Measurements from ENCODE around the gene BPIFA2.

Gene BPIFA2

DNA sequence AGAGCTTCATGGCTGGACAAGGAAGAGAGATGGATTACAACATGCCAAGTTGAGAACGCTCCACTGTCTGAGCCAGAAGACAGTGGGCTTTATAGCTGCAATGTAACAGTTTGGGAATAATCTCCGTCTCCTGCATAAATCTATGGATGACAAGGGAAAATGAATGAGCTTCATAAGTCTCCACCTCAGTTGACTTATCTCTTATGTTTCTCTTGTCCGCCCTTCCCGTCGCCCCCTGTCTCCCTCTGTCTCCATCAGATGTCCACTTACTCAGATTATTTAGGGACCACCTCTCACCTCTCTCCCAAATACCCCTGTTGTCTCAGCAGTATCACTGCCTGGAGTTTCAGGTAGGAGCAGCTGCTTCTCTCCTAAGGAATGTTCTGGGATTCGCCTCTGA lies 13.7 kb upstream of the BPIFA2 start:
- no peak for DNase-seq
- Histone ChIP-seq H3K4me1 (no peaks in the 10 kb centered on the region), H3K27me3 (peaks cover 25% of the 10 kb centered on the region), H3K4me3 (ENCODE audit: low read depth, low read length) (no peak overlapping the region), H3K36me3 (no peaks in the 10 kb centered on the region), H3K9me3 (no peaks in the 10 kb centered on the region)
- TF ChIP-seq, protein P1, sequence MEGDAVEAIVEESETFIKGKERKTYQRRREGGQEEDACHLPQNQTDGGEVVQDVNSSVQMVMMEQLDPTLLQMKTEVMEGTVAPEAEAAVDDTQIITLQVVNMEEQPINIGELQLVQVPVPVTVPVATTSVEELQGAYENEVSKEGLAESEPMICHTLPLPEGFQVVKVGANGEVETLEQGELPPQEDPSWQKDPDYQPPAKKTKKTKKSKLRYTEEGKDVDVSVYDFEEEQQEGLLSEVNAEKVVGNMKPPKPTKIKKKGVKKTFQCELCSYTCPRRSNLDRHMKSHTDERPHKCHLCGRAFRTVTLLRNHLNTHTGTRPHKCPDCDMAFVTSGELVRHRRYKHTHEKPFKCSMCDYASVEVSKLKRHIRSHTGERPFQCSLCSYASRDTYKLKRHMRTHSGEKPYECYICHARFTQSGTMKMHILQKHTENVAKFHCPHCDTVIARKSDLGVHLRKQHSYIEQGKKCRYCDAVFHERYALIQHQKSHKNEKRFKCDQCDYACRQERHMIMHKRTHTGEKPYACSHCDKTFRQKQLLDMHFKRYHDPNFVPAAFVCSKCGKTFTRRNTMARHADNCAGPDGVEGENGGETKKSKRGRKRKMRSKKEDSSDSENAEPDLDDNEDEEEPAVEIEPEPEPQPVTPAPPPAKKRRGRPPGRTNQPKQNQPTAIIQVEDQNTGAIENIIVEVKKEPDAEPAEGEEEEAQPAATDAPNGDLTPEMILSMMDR (IDR thresholded peaks at IDR 0.05; ENCODE audit: low read depth, low read length) = no peak

DNA sequence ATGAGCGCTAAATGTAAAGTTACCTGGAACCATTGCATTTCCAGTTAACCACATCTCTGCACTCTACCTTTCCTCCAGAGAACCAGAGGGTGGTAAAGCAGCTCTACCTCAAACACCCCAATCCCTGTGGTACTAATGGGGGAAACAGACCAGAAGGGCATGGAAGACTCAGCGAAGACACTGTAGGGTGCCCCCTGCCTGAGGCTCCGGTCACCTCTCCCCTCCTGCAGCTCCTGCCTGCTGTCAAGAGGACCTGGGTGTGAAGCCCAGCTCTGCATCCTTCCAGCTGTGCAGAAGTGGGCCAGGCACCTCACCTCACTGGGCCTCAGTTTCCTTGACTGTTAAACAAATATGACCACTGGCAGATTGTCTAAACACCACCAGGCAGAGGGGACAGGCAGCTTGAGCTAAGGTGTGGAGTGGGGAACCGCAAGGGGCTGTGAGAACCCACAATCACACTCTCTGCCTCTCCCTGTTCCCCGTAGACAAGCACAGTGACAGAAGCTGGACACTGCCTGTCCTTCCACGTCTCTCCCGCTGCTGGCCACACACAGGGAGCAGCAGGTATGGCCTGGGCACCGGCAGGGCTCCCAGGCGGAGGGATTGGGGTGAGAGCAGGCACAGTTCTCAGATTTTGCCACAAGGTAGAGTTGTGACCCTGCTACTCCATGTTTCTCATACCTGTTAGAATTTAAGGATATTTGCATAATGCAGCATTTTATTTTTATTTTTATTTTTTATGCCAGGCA lies 9.1 kb upstream of the BPIFA2 start:
- peaks cover 18% of the 10 kb centered on the region for H3K27me3 ChIP-seq
- TF ChIP-seq, protein P1 (IDR thresholded peaks at IDR 0.05; ENCODE audit: low read depth, low read length) = no peak
- no peaks in the 10 kb centered on the region for H3K36me3 ChIP-seq
- H3K4me1 ChIP-seq = no peaks in the 10 kb centered on the region
- DNase-seq = no peak
- H3K9me3 ChIP-seq = no peaks in the 10 kb centered on the region
- no peak overlapping the region for H3K4me3 ChIP-seq (ENCODE audit: low read depth, low read length)

DNA sequence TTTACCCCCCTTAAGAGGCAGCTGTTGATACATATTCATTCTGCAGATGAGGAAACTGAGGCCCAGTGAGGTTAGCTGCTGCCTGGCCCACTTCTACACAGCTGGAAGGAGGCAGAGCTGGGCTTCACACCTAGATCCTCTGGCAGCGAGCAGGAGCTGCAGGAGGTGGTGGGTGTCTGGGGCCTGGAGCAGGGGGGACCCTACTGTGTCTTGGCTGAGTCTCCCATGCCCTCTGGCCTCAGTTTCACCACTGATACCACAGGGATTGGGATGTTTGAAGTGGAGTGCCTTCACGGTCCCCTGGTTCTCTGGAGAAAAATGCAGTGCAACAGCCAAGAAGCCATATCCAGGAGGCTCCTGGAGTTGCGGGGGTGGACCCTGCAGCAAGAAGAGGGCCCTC lies 8.2 kb upstream of the BPIFA2 start:
- no peaks in the 10 kb centered on the region for H3K36me3 ChIP-seq
- TF ChIP-seq, protein P1 (IDR thresholded peaks at IDR 0.05; ENCODE audit: low read depth, low read length) = no peak
- no peak for DNase-seq
- no peaks in the 10 kb centered on the region for H3K4me1 ChIP-seq
- no peak overlapping the region for H3K4me3 ChIP-seq (ENCODE audit: low read depth, low read length)
- H3K27me3 ChIP-seq = peaks cover 24% of the 10 kb centered on the region
- no peaks in the 10 kb centered on the region for H3K9me3 ChIP-seq

DNA sequence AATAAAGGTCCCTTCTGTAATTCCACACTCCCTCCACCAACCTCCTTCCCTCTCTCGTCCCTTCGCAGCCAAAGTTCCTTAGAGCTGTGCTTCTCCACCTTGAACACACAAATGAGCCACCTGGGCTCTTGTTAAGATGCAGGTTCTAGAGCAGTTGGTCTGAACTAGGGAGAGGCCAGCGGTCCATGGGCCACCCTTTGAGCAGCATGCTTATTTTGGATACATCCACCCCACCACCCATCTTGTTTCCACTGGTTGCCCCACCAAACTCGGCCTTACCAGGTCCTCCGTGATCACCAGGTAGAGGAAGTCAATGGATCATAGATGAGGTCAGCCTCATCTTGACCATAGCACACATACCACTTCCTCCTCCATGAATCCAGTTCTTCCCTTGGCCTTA lies 7.3 kb upstream of the BPIFA2 start:
- no peaks in the 10 kb centered on the region for H3K9me3 ChIP-seq
- H3K27me3 ChIP-seq = peaks cover 31% of the 10 kb centered on the region
- TF ChIP-seq, protein P1 (IDR thresholded peaks at IDR 0.05; ENCODE audit: low read depth, low read length) = no peak
- H3K4me1 ChIP-seq = no peaks in the 10 kb centered on the region
- DNase-seq = no peak
- no peaks in the 10 kb centered on the region for H3K36me3 ChIP-seq
- H3K4me3 ChIP-seq (ENCODE audit: low read depth, low read length) = no peak overlapping the region

DNA sequence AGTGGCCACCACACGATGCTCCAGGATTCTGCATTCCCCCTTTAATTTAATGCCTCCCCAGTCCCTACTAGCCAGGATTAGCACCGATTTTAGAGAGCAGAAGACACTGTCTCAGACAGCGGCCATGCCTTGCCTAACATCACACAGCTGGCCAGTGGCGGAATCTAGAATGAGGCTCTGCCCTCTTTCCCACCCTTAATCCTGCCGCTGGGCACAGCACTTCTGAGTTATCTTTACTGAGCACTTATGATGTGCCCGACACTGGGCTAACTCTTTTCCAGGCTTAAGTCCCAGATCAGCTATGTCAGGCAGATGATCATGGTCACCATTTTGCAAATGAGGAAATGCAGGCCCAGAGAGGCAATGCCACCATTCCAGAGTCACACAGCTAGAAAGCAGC lies 5.6 kb upstream of the BPIFA2 start:
- H3K36me3 ChIP-seq = no peaks in the 10 kb centered on the region
- H3K4me1 ChIP-seq = no peaks in the 10 kb centered on the region
- TF ChIP-seq, protein P1 (IDR thresholded peaks at IDR 0.05; ENCODE audit: low read depth, low read length) = no peak
- no peaks in the 10 kb centered on the region for H3K9me3 ChIP-seq
- H3K4me3 ChIP-seq (ENCODE audit: low read depth, low read length) = no peak overlapping the region
- peaks cover 25% of the 10 kb centered on the region for H3K27me3 ChIP-seq
- DNase-seq = no peak

DNA sequence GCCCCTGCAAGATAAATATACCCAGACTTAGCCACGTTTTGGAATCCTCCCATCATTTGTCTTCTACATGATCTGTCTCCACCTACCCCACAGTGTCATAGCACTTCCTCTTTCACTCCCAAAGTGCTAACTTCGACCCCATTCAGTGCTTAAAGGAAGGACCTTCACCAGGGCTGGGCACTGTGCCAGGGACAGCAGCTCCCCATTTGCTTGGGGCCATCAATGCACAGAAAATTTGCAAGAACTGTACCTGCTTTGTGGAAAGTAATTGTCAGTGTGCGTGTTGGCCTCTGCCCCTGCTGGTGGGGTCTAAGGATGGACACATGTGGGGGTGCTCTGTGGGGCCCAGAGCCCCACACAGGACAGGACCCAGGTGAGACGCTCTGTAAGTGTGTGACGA lies 5.2 kb upstream of the BPIFA2 start:
- DNase-seq = no peak
- Histone ChIP-seq H3K27me3 (peaks cover 25% of the 10 kb centered on the region), H3K36me3 (no peaks in the 10 kb centered on the region), H3K4me3 (ENCODE audit: low read depth, low read length) (no peak overlapping the region), H3K9me3 (no peaks in the 10 kb centered on the region), H3K4me1 (no peaks in the 10 kb centered on the region)
- TF ChIP-seq, protein P1 (IDR thresholded peaks at IDR 0.05; ENCODE audit: low read depth, low read length) = no peak

Data from BE2C (cell line).